ENCODE measurements around the gene GPR18. TPM values are rescaled to one million over a fixed set of nuclear protein-coding genes. Genes with fewer than 3 reads are reported as not detected.
"Not testable (repeated sequence)": the region's sequence is repeated elsewhere in the genome, so short reads cannot be mapped to it uniquely, and the experiment has no call there.

GPR18 gene
- total RNA-seq, 3 donors from 2014 or later, result 0.32 TPM; not detected in 2

- Histone ChIP-seq H3K27ac (no peak overlapping the region), H3K27me3 (no peaks in the 10 kb centered on the region), H3K36me3 (no peaks in the 10 kb centered on the region), H3K4me3 (no peak overlapping the region), H3K4me1 (no peaks in the 10 kb centered on the region), H3K9me3 (no peaks in the 10 kb centered on the region)
- intact Hi-C loops (cut with DNase I; ENCODE audit: low total_unique reads), result no loop called here
- no peak for DNase-seq (ENCODE audit: low spot score in 2 of 2)
- TF ChIP-seq CTCF (IDR thresholded peaks at IDR 0.05), result no peak
- no peak for TF ChIP-seq POLR2A (IDR thresholded peaks at IDR 0.05)
Measured at GRCh38 chr13:99246100-99246499, 12.1 kb downstream of the GPR18 start.

GRCh38 chr13:99237981-99238662, 20.1 kb downstream of the GPR18 start:
- TF ChIP-seq CTCF (IDR thresholded peaks at IDR 0.05) (no peak), POLR2A (IDR thresholded peaks at IDR 0.05) (no peak), POLR2AphosphoS5 (IDR thresholded peaks at IDR 0.05) (no peak)
- H3K9me3 ChIP-seq, result no peaks in the 10 kb centered on the region
- H3K36me3 ChIP-seq, result no peaks in the 10 kb centered on the region
- no peaks in the 10 kb centered on the region for H3K4me1 ChIP-seq
- no peak overlapping the region for H3K4me3 ChIP-seq
- intact Hi-C loops (cut with DNase I; ENCODE audit: low total_unique reads), result no loop called here
- no peak overlapping the region for H3K27ac ChIP-seq
- no peaks in the 10 kb centered on the region for H3K27me3 ChIP-seq
- DNase-seq (ENCODE audit: low spot score in 2 of 2), result no peak

- intact Hi-C loops (cut with DNase I; ENCODE audit: low total_unique reads), result no loop called here
- no peaks in the 10 kb centered on the region for H3K9me3 ChIP-seq
- H3K4me3 ChIP-seq, result no peak overlapping the region
- no peak overlapping the region for H3K27ac ChIP-seq
- TF ChIP-seq POLR2A (IDR thresholded peaks at IDR 0.05) (no peak), CTCF (IDR thresholded peaks at IDR 0.05) (no peak), POLR2AphosphoS5 (IDR thresholded peaks at IDR 0.05) (no peak)
- no peaks in the 10 kb centered on the region for H3K4me1 ChIP-seq
- no peaks in the 10 kb centered on the region for H3K27me3 ChIP-seq
- no peaks in the 10 kb centered on the region for H3K36me3 ChIP-seq
- no peak for DNase-seq (ENCODE audit: low spot score in 2 of 2)
Measured at GRCh38 chr13:99231721-99232120, 26.5 kb downstream of the GPR18 start.

- Histone ChIP-seq H3K4me1 (no peaks in the 10 kb centered on the region), H3K27ac (no peak overlapping the region), H3K36me3 (no peaks in the 10 kb centered on the region), H3K27me3 (no peaks in the 10 kb centered on the region), H3K4me3 (no peak overlapping the region), H3K9me3 (no peaks in the 10 kb centered on the region)
- no peak for TF ChIP-seq POLR2A (IDR thresholded peaks at IDR 0.05)
- no peak for TF ChIP-seq POLR2AphosphoS5 (IDR thresholded peaks at IDR 0.05)
- TF ChIP-seq CTCF (IDR thresholded peaks at IDR 0.05), result no peak
- DNase-seq (ENCODE audit: low spot score in 2 of 2), result no peak
- intact Hi-C loops (cut with DNase I; ENCODE audit: low total_unique reads), result no loop called here
Measured at GRCh38 chr13:99230991-99231390, 27.2 kb downstream of the GPR18 start.

- H3K4me1 ChIP-seq; H3K9me3 ChIP-seq; H3K27ac ChIP-seq; H3K27me3 ChIP-seq; DNase-seq (ENCODE audit: low spot score in 2 of 2); intact Hi-C loops (cut with DNase I; ENCODE audit: low total_unique reads); H3K36me3 ChIP-seq; H3K4me3 ChIP-seq: not testable (repeated sequence)
Measured at GRCh38 chr13:99230588-99230987, 27.6 kb downstream of the GPR18 start.
